H9 (cell line): Measurements from ENCODE around the gene PERP. TPM values are rescaled to one million over a fixed set of nuclear protein-coding genes. Genes with fewer than 3 reads are reported as not detected.

Experiments used
- DNase-seq: peaks from one replicate; pipeline ENCODE4 v3.0.0-alpha.2; 2017
- H2AFZ ChIP-seq: one replicate; pipeline ENCODE4 v1.6.1; 2013; ENCODE audit warnings: mild to moderate bottlenecking, low read length, control low read depth, moderate library complexity
- H2AK5ac ChIP-seq: 2 replicates; pipeline ENCODE4 v1.6.1; 2013; ENCODE audit warnings: low read length, control low read depth, mixed read lengths; ENCODE audit not compliant: insufficient read length
- H2BK120ac ChIP-seq: one replicate; pipeline ENCODE4 v1.6.1; 2013; ENCODE audit warnings: low read depth, mild to moderate bottlenecking, low read length, control low read depth, inconsistent platforms; ENCODE audit not compliant: poor library complexity, severe bottlenecking
- H2BK12ac ChIP-seq: 2 replicates; pipeline ENCODE4 v1.6.1; 2013; ENCODE audit warnings: low read length, control low read depth, mixed read lengths, low read depth; ENCODE audit not compliant: insufficient read length
- H2BK15ac ChIP-seq: 2 replicates; pipeline ENCODE4 v1.6.1; 2013; ENCODE audit warnings: low read depth, low read length, control low read depth
- H2BK20ac ChIP-seq: one replicate; pipeline ENCODE4 v1.6.1; 2013; ENCODE audit warnings: low read depth, mild to moderate bottlenecking, low read length, control low read depth, inconsistent platforms; ENCODE audit not compliant: poor library complexity, severe bottlenecking
- H2BK5ac ChIP-seq: 2 replicates; pipeline ENCODE4 v1.6.1; 2013; ENCODE audit warnings: low read length, control low read depth, mixed read lengths; ENCODE audit not compliant: insufficient read length
- H3K14ac ChIP-seq: 2 replicates; pipeline ENCODE4 v1.6.1; 2013; ENCODE audit warnings: low read length, control low read depth; ENCODE audit not compliant: insufficient read depth
- H3K18ac ChIP-seq: 2 replicates; pipeline ENCODE4 v1.6.1; 2013; ENCODE audit warnings: low read depth, mild to moderate bottlenecking, mixed read lengths, low read length, control low read depth; ENCODE audit not compliant: insufficient read length
- H3K23ac ChIP-seq: 2 replicates; pipeline ENCODE4 v1.6.1; 2013; ENCODE audit warnings: low read length, control low read depth, mixed read lengths, low read depth; ENCODE audit not compliant: insufficient read length
- H3K23me2 ChIP-seq: 2 replicates; pipeline ENCODE4 v1.6.1; 2013; ENCODE audit warnings: low read depth, mild to moderate bottlenecking, mixed read lengths, low read length, control low read depth; ENCODE audit not compliant: insufficient read length, poor library complexity, severe bottlenecking
- H3K27ac ChIP-seq: 2 replicates; pipeline ENCODE4 v1.5.1; 2013; ENCODE audit warnings: low read length, control low read depth, mixed read lengths, low read depth; ENCODE audit not compliant: insufficient read length
- H3K27me3 ChIP-seq: 2 replicates; pipeline ENCODE4 v1.6.1; 2013; ENCODE audit warnings: low read length, control low read depth, inconsistent platforms; ENCODE audit not compliant: insufficient read depth
- H3K4ac ChIP-seq: 2 replicates; pipeline ENCODE4 v1.6.1; 2013; ENCODE audit warnings: low read depth, mild to moderate bottlenecking, control low read depth, inconsistent platforms, low read length, moderate library complexity
- H3K4me1 ChIP-seq: 2 replicates; pipeline ENCODE4 v1.6.1; 2013; ENCODE audit warnings: low read length, control low read depth, inconsistent platforms; ENCODE audit not compliant: insufficient read depth
- H3K4me2 ChIP-seq: 2 replicates; pipeline ENCODE4 v1.6.1; 2013; ENCODE audit warnings: low read length, control low read depth, mixed read lengths; ENCODE audit not compliant: insufficient read length, insufficient read depth
- H3K56ac ChIP-seq: 2 replicates; pipeline ENCODE4 v1.6.1; 2013; ENCODE audit warnings: low read depth, mild to moderate bottlenecking, mixed read lengths, low read length, control low read depth; ENCODE audit not compliant: insufficient read length
- H3K79me1 ChIP-seq: 2 replicates; pipeline ENCODE4 v1.6.1; 2013; ENCODE audit warnings: low read depth, mild to moderate bottlenecking, moderate library complexity, low read length, control low read depth, inconsistent platforms; ENCODE audit not compliant: insufficient read depth, poor library complexity, severe bottlenecking
- H3K79me2 ChIP-seq: 2 replicates; pipeline ENCODE4 v1.6.1; 2013; ENCODE audit warnings: low read length, control low read depth, inconsistent platforms; ENCODE audit not compliant: insufficient read depth
- H3K9ac ChIP-seq: 2 replicates; pipeline ENCODE4 v1.6.1; 2013; ENCODE audit warnings: low read length, control low read depth, mixed read lengths; ENCODE audit not compliant: insufficient read length; ENCODE audit errors: extremely low read depth
- H3K9me3 ChIP-seq: one replicate; pipeline ENCODE4 v1.6.1; 2013; ENCODE audit warnings: low read depth, low read length, inconsistent platforms; ENCODE audit not compliant: control insufficient read depth
- H3T11ph ChIP-seq: one replicate; pipeline ENCODE4 v1.6.1; 2013; ENCODE audit warnings: mild to moderate bottlenecking, low read length, control low read depth, inconsistent platforms
- H4K20me1 ChIP-seq: one replicate; pipeline ENCODE4 v1.6.1; 2013; ENCODE audit not compliant: control insufficient read depth, insufficient read length, insufficient read depth
- H4K5ac ChIP-seq: 2 replicates; pipeline ENCODE4 v1.6.1; 2013; ENCODE audit warnings: low read depth, mild to moderate bottlenecking, mixed read lengths, low read length, control low read depth; ENCODE audit not compliant: insufficient read length
- H4K8ac ChIP-seq: replicated peaks from 2 replicates; pipeline ENCODE4 v1.6.1; 2013; ENCODE audit warnings: low read length, control low read depth, mixed read lengths, low read depth; ENCODE audit not compliant: insufficient read length
- H4K91ac ChIP-seq: 2 replicates; pipeline ENCODE4 v1.6.1; 2013; ENCODE audit warnings: low read depth, mild to moderate bottlenecking, moderate library complexity, mixed read lengths, low read length, control low read depth; ENCODE audit not compliant: insufficient read length
- H3K27ac Mint-ChIP-seq, 3 experiments: 2 replicates in 2 of 3; 3 replicates in 1 of 3; pipeline ENCODE4 v1.8.0; 2020 to 2021; ENCODE audit warnings: mixed read lengths in 3 of 3, mild to moderate bottlenecking in 1 of 3, moderate library complexity in 1 of 3
- H3K27me3 Mint-ChIP-seq: 2 replicates; pipeline ENCODE4 v1.8.0; 2021; ENCODE audit warnings: low read depth, mild to moderate bottlenecking, moderate library complexity, mixed read lengths
- H3K36me3 Mint-ChIP-seq, 3 experiments: 2 replicates in 2 of 3; 3 replicates in 1 of 3; pipeline ENCODE4 v1.8.0; 2020 to 2021; ENCODE audit warnings: low read depth in 3 of 3, mixed read lengths in 3 of 3; ENCODE audit not compliant: insufficient read depth in 1 of 3
- H3K4me1 Mint-ChIP-seq, 2 experiments: 2 replicates each; pipeline ENCODE4 v1.8.0; 2020; ENCODE audit warnings: mixed read lengths in 2 of 2
- H3K4me3 Mint-ChIP-seq, 2 experiments: 2 replicates in 1 of 2; 3 replicates in 1 of 2; pipeline ENCODE4 v1.8.0; 2020 to 2021; ENCODE audit warnings: mild to moderate bottlenecking in 2 of 2, mixed read lengths in 2 of 2, moderate library complexity in 1 of 2
- H3K9me3 Mint-ChIP-seq, 2 experiments: 2 replicates in 1 of 2; 3 replicates in 1 of 2; pipeline ENCODE4 v1.8.0; 2020; ENCODE audit warnings: mild to moderate bottlenecking in 2 of 2, mixed read lengths in 2 of 2, moderate library complexity in 1 of 2
- WGBS: extraction: QIAGEN DNeasy Blood & Tissue Kit; methylation state at CpG from one replicate; pipeline ENCODE4 v1.1.7; 2013; ENCODE audit warnings: missing lambda C conversion rate, low lambda C conversion rate, mixed read lengths; ENCODE audit not compliant: insufficient read length; ENCODE audit errors: extremely low coverage; 5-methylcytosine and 5-hydroxymethylcytosine counted together
- total RNA-seq: library from RNA; stranded (reverse); gene quantifications from 2 replicates; pipeline ENCODE4 v1.2.1, GENCODE V29; 2021
- TF ChIP-seq, protein P1 (sequence below): fragments of 200-600 bp; sonication (generic); conservative IDR thresholded peaks from 3 replicates; pipeline ENCODE4 v1.8.0; 2021; ENCODE audit warnings: antibody characterized with exemption, mild to moderate bottlenecking

Gene PERP
- total RNA-seq, 1 experiment from 2014 or later, result 28.7 TPM

DNA sequence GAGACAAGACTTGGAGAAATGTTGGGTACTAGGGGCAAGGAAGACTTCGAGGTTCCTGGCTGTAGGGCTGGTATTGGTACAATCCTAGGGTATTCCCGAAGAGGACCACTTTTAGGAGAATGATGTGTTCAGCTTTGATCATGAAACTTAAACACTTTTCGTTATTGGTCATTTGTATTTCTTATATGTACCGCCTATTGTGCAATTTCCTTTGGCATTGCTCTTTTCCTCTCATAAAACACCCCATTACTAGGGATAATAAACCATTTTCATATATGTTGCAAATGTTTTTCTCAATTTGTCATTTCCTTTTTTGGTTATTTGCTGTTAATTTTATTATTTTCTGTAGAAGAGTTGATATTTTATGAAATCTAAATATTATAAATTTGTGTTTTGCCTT is 35.6 kb upstream of the PERP start:
- Histone ChIP-seq H2BK12ac (no peak overlapping the region), H3K4me1 (no peaks in the 10 kb centered on the region; the same call in 1 of the 2 replicates), H3K79me2 (no peaks in the 10 kb centered on the region), H3K27me3 (no peaks in the 10 kb centered on the region), H2AFZ (no peak overlapping the region), H3K4ac (no peak overlapping the region), H3K27ac (no peak overlapping the region), H2BK20ac (no peak overlapping the region), H3T11ph (no peak overlapping the region), H4K20me1 (no peaks in the 10 kb centered on the region), H3K23ac (no peak overlapping the region), H3K79me1 (no peaks in the 10 kb centered on the region), H3K18ac (no peak overlapping the region), H2AK5ac (no peak overlapping the region), H3K56ac (no peak overlapping the region), H3K9me3 (no peaks in the 10 kb centered on the region), H2BK120ac (no peak overlapping the region), H3K23me2 (no peaks in the 10 kb centered on the region), H4K8ac (no peak overlapping the region), H4K91ac (no peak overlapping the region), H4K5ac (no peak overlapping the region), H3K9ac (no peak overlapping the region), H2BK5ac (no peak overlapping the region), H3K4me2 (no peak overlapping the region), H3K14ac (no peak overlapping the region), H2BK15ac (no peak overlapping the region)
- no peak for DNase-seq
- Mint-ChIP-seq H3K4me3 (no peak overlapping the region), H3K27me3 (no peaks in the 10 kb centered on the region; the same call in none of the 2 replicates), H3K9me3 (no peaks in the 10 kb centered on the region), H3K27ac (no peak overlapping the region), H3K4me1 (peaks cover under 1% of the 10 kb centered on the region in 2 experiments; a peak in 2 of 4 replicates), H3K36me3 (no peaks in the 10 kb centered on the region)
- no CpG with 5 or more reads among the region's 4 CpGs for WGBS
- TF ChIP-seq, protein P1, sequence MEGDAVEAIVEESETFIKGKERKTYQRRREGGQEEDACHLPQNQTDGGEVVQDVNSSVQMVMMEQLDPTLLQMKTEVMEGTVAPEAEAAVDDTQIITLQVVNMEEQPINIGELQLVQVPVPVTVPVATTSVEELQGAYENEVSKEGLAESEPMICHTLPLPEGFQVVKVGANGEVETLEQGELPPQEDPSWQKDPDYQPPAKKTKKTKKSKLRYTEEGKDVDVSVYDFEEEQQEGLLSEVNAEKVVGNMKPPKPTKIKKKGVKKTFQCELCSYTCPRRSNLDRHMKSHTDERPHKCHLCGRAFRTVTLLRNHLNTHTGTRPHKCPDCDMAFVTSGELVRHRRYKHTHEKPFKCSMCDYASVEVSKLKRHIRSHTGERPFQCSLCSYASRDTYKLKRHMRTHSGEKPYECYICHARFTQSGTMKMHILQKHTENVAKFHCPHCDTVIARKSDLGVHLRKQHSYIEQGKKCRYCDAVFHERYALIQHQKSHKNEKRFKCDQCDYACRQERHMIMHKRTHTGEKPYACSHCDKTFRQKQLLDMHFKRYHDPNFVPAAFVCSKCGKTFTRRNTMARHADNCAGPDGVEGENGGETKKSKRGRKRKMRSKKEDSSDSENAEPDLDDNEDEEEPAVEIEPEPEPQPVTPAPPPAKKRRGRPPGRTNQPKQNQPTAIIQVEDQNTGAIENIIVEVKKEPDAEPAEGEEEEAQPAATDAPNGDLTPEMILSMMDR, result no peak
